AG04450 (cell line): Measurements from ENCODE around the gene DUSP15. TPM values are rescaled to one million over a fixed set of nuclear protein-coding genes. Genes with fewer than 3 reads are reported as not detected.

Experiments
- CTCF ChIA-PET: fragments of 300-600, 350-600 bp; formaldehyde crosslinking; extraction: SDS; loops from one replicate; lab custom pipeline; 2022; ENCODE audit warnings: antibody characterized with exemption, inconsistent platforms; lab: Charles Lee
- POLR2A ChIA-PET: fragments of 350-600 bp; formaldehyde crosslinking; extraction: SDS; loops from one replicate; lab custom pipeline; 2021; ENCODE audit warnings: antibody characterized with exemption, inconsistent platforms; lab: Yijun Ruan, JAX
- DNase-seq: peaks from one replicate; pipeline ENCODE4 v3.0.0-alpha.2; 2011; ENCODE audit warnings: low read depth, low spot score
- H3K27ac ChIP-seq: one replicate; pipeline ENCODE4 v1.5.1; 2012; ENCODE audit warnings: low read depth, low read length, control low read depth
- H3K27me3 ChIP-seq: one replicate; pipeline ENCODE4 v1.6.0; 2012; ENCODE audit warnings: low read length; ENCODE audit not compliant: control insufficient read depth, insufficient read depth
- H3K4me3 ChIP-seq: 2 replicates; pipeline ENCODE4 v1.5.1; 2011; ENCODE audit warnings: mild to moderate bottlenecking, low read depth, low read length, control low read depth
- H3K9me3 ChIP-seq: 2 replicates; pipeline ENCODE4 v1.5.1; 2012; ENCODE audit warnings: low read length; ENCODE audit not compliant: control insufficient read depth, insufficient read depth
- polyA plus RNA-seq: library from polyadenylated mRNA; depleted of rRNA; stranded (reverse); fragments of >200 nt; gene quantifications from 2 replicates; pipeline ENCODE4 v1.2.3, GENCODE V29; 2011
- TF ChIP-seq, protein P1 (sequence below): IDR thresholded peaks from 2 replicates; pipeline ENCODE4 v1.5.1; 2011; ENCODE audit warnings: low read depth, low read length, control low read depth, inconsistent platforms

The DUSP15 gene
- polyA plus RNA-seq, 1 experiment, result not detected

- DNase-seq, result no peak
- ChIA-PET CTCF (interaction anchor here (0.6 to 4.9 kb wide), 6 partner anchors 8 to 193 kb away, joined by 3 to 25 read pairs (median 14); partner anchors contain the start of gene PDRG1), POLR2A (interaction anchor here (0.6 kb wide), 1 partner anchor 228 kb away, joined by 4 read pairs; no protein-coding TSS in a partner anchor)
- Histone ChIP-seq H3K4me3 (no peak overlapping the region), H3K9me3 (no peaks in the 10 kb centered on the region; the same call in 1 of the 2 replicates), H3K27me3 (peaks cover 1% of the 10 kb centered on the region), H3K27ac (no peak overlapping the region)
- TF ChIP-seq, protein P1, sequence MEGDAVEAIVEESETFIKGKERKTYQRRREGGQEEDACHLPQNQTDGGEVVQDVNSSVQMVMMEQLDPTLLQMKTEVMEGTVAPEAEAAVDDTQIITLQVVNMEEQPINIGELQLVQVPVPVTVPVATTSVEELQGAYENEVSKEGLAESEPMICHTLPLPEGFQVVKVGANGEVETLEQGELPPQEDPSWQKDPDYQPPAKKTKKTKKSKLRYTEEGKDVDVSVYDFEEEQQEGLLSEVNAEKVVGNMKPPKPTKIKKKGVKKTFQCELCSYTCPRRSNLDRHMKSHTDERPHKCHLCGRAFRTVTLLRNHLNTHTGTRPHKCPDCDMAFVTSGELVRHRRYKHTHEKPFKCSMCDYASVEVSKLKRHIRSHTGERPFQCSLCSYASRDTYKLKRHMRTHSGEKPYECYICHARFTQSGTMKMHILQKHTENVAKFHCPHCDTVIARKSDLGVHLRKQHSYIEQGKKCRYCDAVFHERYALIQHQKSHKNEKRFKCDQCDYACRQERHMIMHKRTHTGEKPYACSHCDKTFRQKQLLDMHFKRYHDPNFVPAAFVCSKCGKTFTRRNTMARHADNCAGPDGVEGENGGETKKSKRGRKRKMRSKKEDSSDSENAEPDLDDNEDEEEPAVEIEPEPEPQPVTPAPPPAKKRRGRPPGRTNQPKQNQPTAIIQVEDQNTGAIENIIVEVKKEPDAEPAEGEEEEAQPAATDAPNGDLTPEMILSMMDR, result no peak
These were observed 31.6 kb downstream of the DUSP15 start for GRCh38 chr20:31838646-31839292.

DNA sequence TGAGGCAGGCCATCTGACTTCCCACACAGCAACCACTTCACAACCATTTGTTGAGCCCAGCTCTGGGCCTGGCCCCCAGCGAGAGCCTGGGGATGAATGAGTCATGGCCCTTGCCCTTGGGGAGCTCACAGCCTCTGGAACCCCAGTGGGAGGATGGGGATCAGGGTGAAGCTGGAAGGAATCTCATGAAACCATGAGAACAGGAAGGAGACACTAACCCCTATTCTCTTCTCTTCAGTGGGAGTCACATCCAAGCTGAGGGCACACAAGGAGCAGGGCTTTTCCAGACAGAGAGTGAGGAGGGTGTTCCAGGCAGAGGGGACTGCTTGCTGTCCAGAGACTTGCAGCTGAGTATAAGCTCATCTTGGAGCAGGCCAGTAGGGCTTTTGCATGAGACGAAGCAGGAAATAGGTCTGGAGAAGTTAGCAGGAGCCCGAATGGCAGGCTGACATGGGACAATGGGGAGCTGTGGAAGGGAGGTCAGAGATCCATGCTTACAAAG, 32.4 kb downstream of the DUSP15 start:
- no peak for DNase-seq
- CTCF ChIA-PET, result interaction anchor here (0.6 to 4.9 kb wide), 7 partner anchors 9 to 194 kb away, joined by 3 to 25 read pairs (median 6); partner anchors contain the start of gene PDRG1
- no peaks in the 10 kb centered on the region for H3K27me3 ChIP-seq
- no peak overlapping the region for H3K27ac ChIP-seq
- no peak overlapping the region for H3K4me3 ChIP-seq
- TF ChIP-seq, protein P1, result no peak
- no peaks in the 10 kb centered on the region; the same call in 1 of the 2 replicates for H3K9me3 ChIP-seq
- POLR2A ChIA-PET, result no interaction called here

GRCh38 chr20:31836853-31837608, 33.3 kb downstream of the DUSP15 start:
- DNase-seq, result no peak
- H3K9me3 ChIP-seq, result no peaks in the 10 kb centered on the region; the same call in 1 of the 2 replicates
- no peak overlapping the region for H3K4me3 ChIP-seq
- CTCF ChIA-PET, result interaction anchor here (0.9 to 4.9 kb wide), 7 partner anchors 10 to 115 kb away, joined by 3 to 25 read pairs (median 6); partner anchors contain the start of gene PDRG1
- no peak overlapping the region for H3K27ac ChIP-seq
- TF ChIP-seq, protein P1, result no peak
- POLR2A ChIA-PET, result no interaction called here
- no peaks in the 10 kb centered on the region for H3K27me3 ChIP-seq

DNA sequence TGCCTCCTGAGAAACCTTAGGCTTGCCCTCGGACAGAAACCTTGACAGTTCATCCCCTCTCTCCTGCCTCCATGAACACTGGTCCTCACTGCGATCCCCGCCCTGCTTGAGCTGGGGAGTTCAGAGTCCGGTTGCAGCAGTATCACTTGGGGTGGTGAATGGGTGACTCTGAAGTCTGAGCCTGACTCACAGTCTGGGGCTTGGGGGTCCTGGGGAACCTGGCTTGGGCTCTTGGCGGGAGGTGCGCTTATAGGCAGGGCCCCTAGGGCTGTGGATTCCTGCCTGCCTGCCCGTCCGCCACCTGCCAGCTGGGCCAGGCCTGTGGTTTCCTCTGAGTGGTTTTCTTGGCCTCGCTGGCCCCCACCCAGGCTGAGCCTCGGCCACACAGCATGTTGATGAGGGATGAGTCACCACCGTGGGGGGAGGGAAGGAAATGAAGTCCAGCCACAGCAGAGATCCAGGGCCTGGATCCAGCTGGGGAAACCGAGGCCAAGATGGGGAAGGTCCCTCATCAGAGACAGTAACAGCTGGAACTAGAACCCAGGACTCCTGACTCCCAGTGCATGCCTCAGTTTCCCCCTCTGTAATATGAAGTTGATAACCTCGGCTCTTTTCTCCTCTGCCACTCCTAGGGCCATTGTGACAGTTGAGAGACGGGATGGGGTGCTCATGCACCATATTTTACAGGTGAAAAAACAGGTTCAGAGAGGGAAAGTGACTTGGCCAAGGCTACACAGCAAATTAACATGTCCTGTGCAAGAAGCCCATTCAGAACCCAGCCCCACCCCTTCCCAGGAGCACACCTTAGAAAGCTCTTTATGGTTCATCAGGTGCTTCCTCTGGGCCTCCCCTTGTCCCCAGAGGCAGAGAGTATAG, 34.1 kb downstream of the DUSP15 start:
- DNase-seq, result peak; percentile 74

More for the DNA sequence above, 34.1 kb downstream of the DUSP15 start:
- TF ChIP-seq, protein P1, result no peak
- POLR2A ChIA-PET, result no interaction called here
- H3K9me3 ChIP-seq, result no peaks in the 10 kb centered on the region; the same call in 1 of the 2 replicates
- peaks cover 2% of the 10 kb centered on the region for H3K27me3 ChIP-seq
- no peak overlapping the region for H3K4me3 ChIP-seq
- CTCF ChIA-PET, result interaction anchor here (1.0 to 4.9 kb wide), 4 partner anchors 11 to 116 kb away, joined by 3 to 25 read pairs (median 22); partner anchors contain the start of gene PDRG1
- peak overlapping the region; percentile 11 for H3K27ac ChIP-seq
